Kidney (tissue), 14 donors: Measurements from ENCODE around the gene HBS1L. TPM values are rescaled to one million over a fixed set of nuclear protein-coding genes. Genes with fewer than 3 reads are reported as not detected.

Source experiments
- DNase-seq, 5 donors: peaks; one replicate each; pipeline ENCODE4 v3.0.0-alpha.2; 2013 to 2020
- FAIRE-seq: peaks from 2 replicates; lab custom pipeline; 2012; peaks lifted over from hg19 to GRCh38; lab: Jason Lieb, UNC
- H3K27ac ChIP-seq, 2 donors: one replicate each; pipeline ENCODE4 v1.7.0; 2013; ENCODE audit warnings: low read depth in 2 of 2, low read length in 2 of 2, inconsistent platforms in 1 of 2
- H3K27me3 ChIP-seq: one replicate; pipeline ENCODE4 v1.7.1; 2013; ENCODE audit warnings: low read length, inconsistent platforms; ENCODE audit not compliant: control insufficient read depth, insufficient read depth
- H3K36me3 ChIP-seq, 3 donors: one replicate each; pipeline versions ENCODE4 v1.7.0 to v1.7.1; 2013; ENCODE audit warnings: low read length in 3 of 3, control low read depth in 1 of 3, inconsistent platforms in 1 of 3; ENCODE audit not compliant: insufficient read depth in 3 of 3, control insufficient read depth in 2 of 3
- H3K4me1 ChIP-seq, 3 donors: one replicate each; pipeline versions ENCODE4 v1.7.0 to v1.7.1; 2013; ENCODE audit warnings: low read length in 3 of 3, inconsistent platforms in 1 of 3, low read depth in 1 of 3; ENCODE audit not compliant: control insufficient read depth in 2 of 3, insufficient read depth in 2 of 3
- H3K4me3 ChIP-seq, 3 donors: one replicate each; pipeline versions ENCODE4 v1.7.0 to v1.8.1; 2013; ENCODE audit warnings: low read length in 3 of 3, control low read depth in 1 of 3, inconsistent platforms in 1 of 3
- H3K9ac ChIP-seq, 3 donors: one replicate each; pipeline versions ENCODE4 v1.7.0 to v1.7.1; 2013; ENCODE audit warnings: low read length in 3 of 3, control low read depth in 1 of 3, inconsistent platforms in 1 of 3
- H3K9me3 ChIP-seq, 3 donors: one replicate each; pipeline versions ENCODE4 v1.7.0 to v1.7.1; 2013; ENCODE audit warnings: low read length in 3 of 3, control low read depth in 1 of 3, inconsistent platforms in 1 of 3; ENCODE audit not compliant: control insufficient read depth in 2 of 3, insufficient read depth in 1 of 3
- intact Hi-C: fragments of 100-400 bp; cut with DNase I; formaldehyde crosslinking; loops from one replicate; pipeline ENCODE4 v1.11.1; 2022
- polyA plus RNA-seq: library from polyadenylated mRNA; stranded (reverse); fragments of 350-450 nt; fragmentation: Illumina TruSeq; extraction: RNeasy Lipid Tissue Mini Kit (QIAGEN cat#74804); gene quantifications from one replicate; pipeline ENCODE4 v1.2.3, GENCODE V29; 2014; ENCODE audit warnings: low read depth, low replicate concordance; ENCODE audit not compliant: insufficient read depth
- total RNA-seq: library from RNA; stranded (reverse); fragmentation: NEBNext Ultra II Directional; extraction: Animal tissue kit (Norgen Biotek cat#: 25700); gene quantifications from one replicate; pipeline ENCODE4 v1.2.1, GENCODE V29; 2021
- TF ChIP-seq, protein P1 (sequence below): IDR thresholded peaks from 3 replicates; pipeline ENCODE4 v1.5.1; 2012; ENCODE audit warnings: mild to moderate bottlenecking, moderate library complexity, borderline replicate concordance; ENCODE audit not compliant: insufficient read depth; ENCODE audit errors: extremely low read depth
- donor health status: control.
- donor health status: control.
- donor health status: control.
- donor health status: control.
- donor health status: control.
- donor health status: DM: yes; HTN: yes; CAD: no.
- donor health status: Normal renal cell carcinoma (clear cell type).

The HBS1L gene
- total and polyA plus RNA-seq, 2 donors from 2014 or later = 21.0 to 59.1 TPM

DNA sequence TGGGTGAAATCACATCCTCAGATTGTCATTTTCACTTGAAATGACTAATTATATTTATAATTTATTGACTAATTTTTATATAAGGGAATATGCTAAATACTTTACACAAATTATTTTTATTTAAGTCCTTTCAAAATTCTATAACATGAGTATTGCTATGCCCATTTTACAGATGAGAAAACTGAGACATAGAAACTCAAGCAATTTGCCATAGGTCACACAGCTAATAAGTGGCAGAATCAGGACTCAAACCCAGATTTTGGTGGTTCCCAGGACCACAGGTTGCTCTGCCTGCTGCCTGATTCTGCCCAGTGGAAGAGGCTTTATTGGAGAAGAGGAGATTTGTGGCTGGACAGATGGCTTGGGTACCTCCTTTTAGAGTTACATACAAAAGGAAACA lies 109.6 kb downstream of the HBS1L start:
- no peak overlapping the region for H3K4me3 ChIP-seq
- no peak overlapping the region for H3K9ac ChIP-seq
- intact Hi-C loops = no loop called here
- H3K9me3 ChIP-seq = peaks cover 0 to 4% (median 0%) of the 10 kb centered on the region in 3 donors
- peaks cover 0 to under 1% (median 0%) of the 10 kb centered on the region in 3 donors for H3K36me3 ChIP-seq
- no peaks in the 10 kb centered on the region for H3K27me3 ChIP-seq
- peaks cover 0 to 3% (median 0%) of the 10 kb centered on the region in 3 donors for H3K4me1 ChIP-seq
- TF ChIP-seq, protein P1, sequence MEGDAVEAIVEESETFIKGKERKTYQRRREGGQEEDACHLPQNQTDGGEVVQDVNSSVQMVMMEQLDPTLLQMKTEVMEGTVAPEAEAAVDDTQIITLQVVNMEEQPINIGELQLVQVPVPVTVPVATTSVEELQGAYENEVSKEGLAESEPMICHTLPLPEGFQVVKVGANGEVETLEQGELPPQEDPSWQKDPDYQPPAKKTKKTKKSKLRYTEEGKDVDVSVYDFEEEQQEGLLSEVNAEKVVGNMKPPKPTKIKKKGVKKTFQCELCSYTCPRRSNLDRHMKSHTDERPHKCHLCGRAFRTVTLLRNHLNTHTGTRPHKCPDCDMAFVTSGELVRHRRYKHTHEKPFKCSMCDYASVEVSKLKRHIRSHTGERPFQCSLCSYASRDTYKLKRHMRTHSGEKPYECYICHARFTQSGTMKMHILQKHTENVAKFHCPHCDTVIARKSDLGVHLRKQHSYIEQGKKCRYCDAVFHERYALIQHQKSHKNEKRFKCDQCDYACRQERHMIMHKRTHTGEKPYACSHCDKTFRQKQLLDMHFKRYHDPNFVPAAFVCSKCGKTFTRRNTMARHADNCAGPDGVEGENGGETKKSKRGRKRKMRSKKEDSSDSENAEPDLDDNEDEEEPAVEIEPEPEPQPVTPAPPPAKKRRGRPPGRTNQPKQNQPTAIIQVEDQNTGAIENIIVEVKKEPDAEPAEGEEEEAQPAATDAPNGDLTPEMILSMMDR = no peak
- no peak for DNase-seq
- no peak overlapping the region for H3K27ac ChIP-seq
- FAIRE-seq = no peak

DNA sequence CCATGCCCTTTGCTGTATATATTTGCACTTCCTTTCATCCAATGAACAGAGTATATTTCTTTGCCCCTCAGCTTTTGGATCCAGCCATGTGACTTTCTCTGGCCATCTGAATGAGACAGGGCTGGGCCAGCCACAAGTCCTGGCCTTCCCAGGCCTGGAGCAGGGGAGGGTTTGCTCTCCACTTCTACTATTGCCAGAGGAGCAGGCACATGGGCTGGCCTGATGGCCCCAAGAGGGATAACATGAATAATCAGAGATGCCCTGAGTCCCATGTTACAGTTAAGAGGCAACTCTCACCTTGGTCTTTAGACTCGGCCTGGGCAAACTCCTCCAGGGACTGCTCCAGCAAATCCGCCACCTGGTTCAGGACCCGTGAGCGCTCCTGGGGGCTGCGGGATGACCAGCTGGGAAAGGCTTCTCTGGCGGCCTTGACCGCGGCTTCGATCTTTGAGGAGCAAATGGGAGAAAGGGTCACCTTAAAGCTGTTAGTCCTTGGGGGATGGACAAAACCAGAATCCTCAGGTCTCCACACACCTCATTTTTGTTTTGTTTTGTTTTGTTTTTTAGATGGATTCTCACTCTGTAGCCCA lies 111.0 kb downstream of the HBS1L start:
- TF ChIP-seq, protein P1 = no peak
- no peaks in the 10 kb centered on the region for H3K27me3 ChIP-seq
- peaks cover 0 to 4% (median 0%) of the 10 kb centered on the region in 3 donors for H3K9me3 ChIP-seq
- H3K27ac ChIP-seq = no peak overlapping the region
- H3K36me3 ChIP-seq = peaks cover 0 to 2% (median 0%) of the 10 kb centered on the region in 3 donors
- H3K4me3 ChIP-seq = no peak overlapping the region
- intact Hi-C loops = no loop called here
- peaks cover 0 to 3% (median 0%) of the 10 kb centered on the region in 3 donors for H3K4me1 ChIP-seq
- no peak overlapping the region for H3K9ac ChIP-seq
- no peak for DNase-seq
- no peak for FAIRE-seq

DNA sequence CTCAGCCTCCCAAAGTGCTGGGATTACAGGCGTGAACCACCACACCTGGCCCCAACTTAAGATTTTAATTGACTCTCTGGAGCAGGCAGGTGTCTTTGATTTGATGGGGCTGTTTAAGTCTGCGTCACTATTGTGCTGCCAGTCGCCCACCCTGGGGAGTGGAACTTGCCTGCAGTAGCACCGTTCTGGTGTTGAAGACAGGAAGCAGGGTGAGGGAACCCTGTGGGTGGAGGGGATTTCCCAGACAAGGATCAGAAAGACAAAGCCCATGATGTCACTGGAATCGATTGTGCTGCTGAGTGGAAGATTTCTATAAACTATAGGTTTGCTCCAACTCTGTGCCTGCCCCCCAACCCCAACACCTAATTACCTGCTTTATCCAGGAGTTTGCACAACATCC lies 115.7 kb downstream of the HBS1L start:
- Histone ChIP-seq H3K27me3 (no peaks in the 10 kb centered on the region), H3K36me3 (peaks cover 0 to 8% (median 3%) of the 10 kb centered on the region in 3 donors), H3K9ac (no peak overlapping the region), H3K4me3 (no peak overlapping the region), H3K4me1 (peaks cover 0 to 5% (median 0%) of the 10 kb centered on the region in 3 donors), H3K9me3 (no peaks in the 10 kb centered on the region), H3K27ac (no peak overlapping the region)
- no peak for FAIRE-seq
- DNase-seq = no peak
- intact Hi-C loops = no loop called here
- TF ChIP-seq, protein P1 = no peak

DNA sequence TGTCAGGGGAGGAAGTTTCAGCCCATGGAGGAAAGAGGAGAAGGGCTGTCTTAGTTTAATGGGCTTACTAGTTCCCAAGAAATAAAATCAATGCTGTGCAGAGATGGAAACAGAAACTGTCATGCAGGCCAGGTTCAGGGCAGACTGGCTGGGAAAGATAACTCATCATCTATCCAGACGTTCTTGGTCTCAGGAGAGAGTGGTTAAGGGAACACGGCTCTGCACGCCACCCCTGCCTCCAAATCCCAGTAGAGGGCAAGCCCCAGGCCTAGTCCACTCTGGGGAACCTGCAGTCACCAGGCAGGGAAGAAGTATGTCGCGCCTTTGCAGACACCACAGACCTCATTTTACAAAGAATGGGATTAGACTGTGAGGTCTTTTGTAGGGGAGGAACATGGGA lies 117.2 kb downstream of the HBS1L start:
- FAIRE-seq = no peak
- DNase-seq = no peak
- H3K27me3 ChIP-seq = no peaks in the 10 kb centered on the region
- intact Hi-C loops = no loop called here
- H3K9me3 ChIP-seq = no peaks in the 10 kb centered on the region
- no peak overlapping the region for H3K9ac ChIP-seq
- TF ChIP-seq, protein P1 = no peak
- H3K4me3 ChIP-seq = no peak overlapping the region
- H3K4me1 ChIP-seq = peaks cover 0 to 5% (median 0%) of the 10 kb centered on the region in 3 donors
- H3K27ac ChIP-seq = no peak overlapping the region
- peaks cover 0 to 12% (median 3%) of the 10 kb centered on the region in 3 donors for H3K36me3 ChIP-seq
